Tibial artery (tissue), 4 donors: ENCODE results near the gene RYR2.
A peak's percentile ranks its signal among the peaks of the same experiment; 100 is the strongest.
"Not testable (repeated sequence)": the region's sequence is repeated elsewhere in the genome, so short reads cannot be mapped to it uniquely, and the experiment has no call there.

Experiments
- DNase-seq, 2 donors: peaks; one replicate each; pipeline ENCODE4 v3.0.0-alpha.2; 2019
- H3K27ac ChIP-seq, 2 donors: fragments of 200-600 bp; sonication (generic) in 1 of 2; 1 replicate in 1 of 2; 2 replicates in 1 of 2; pipeline ENCODE4 v1.5.1; 2018 to 2019; ENCODE audit warnings: mild to moderate bottlenecking in 1 of 2
- H3K27me3 ChIP-seq, 2 donors: fragments of 200-600 bp; sonication (generic) in 1 of 2; one replicate each; pipeline versions ENCODE4 v1.5.1 to v1.6.0; 2016 to 2019
- H3K36me3 ChIP-seq, 3 donors: fragments of 200-600 bp; sonication (generic) in 2 of 3; one replicate each; pipeline ENCODE4 v1.5.1; 2016 to 2019; ENCODE audit warnings: mild to moderate bottlenecking in 2 of 3
- H3K4me1 ChIP-seq, 4 donors: fragments of 200-600 bp; sonication (generic) in 2 of 4; 1 replicate in 3 of 4; 2 replicates in 1 of 4; pipeline ENCODE4 v1.5.1; 2016 to 2019
- H3K4me3 ChIP-seq, 2 donors: fragments of 200-600 bp; sonication (generic) in 1 of 2; 1 replicate in 1 of 2; 2 replicates in 1 of 2; pipeline ENCODE4 v1.5.1; 2018 to 2019; ENCODE audit warnings: mild to moderate bottlenecking in 2 of 2
- H3K9me3 ChIP-seq, 3 donors: fragments of 200-600 bp; sonication (generic) in 1 of 3; one replicate each; pipeline ENCODE4 v1.5.1; 2016 to 2019
- CTCF ChIP-seq, 2 experiments: fragments of 200-600 bp in 1 of 2; fragments of 450-650 bp in 1 of 2; IDR thresholded peaks; one replicate each; pipeline ENCODE4 v1.5.1; 2017 to 2019; ENCODE audit warnings: antibody characterized with exemption in 2 of 2, mild to moderate bottlenecking in 1 of 2, moderate library complexity in 1 of 2
- intact Hi-C: fragments of 100-400 bp; cut with DNase I; formaldehyde crosslinking; loops from one replicate; pipeline ENCODE4 v1.15.0; 2023; ENCODE audit warnings: low total_unique reads

RYR2 gene

GRCh38 chr1:237812061-237812460 is 770.1 kb downstream of the RYR2 start:
- H3K9me3 ChIP-seq: no peaks in the 10 kb centered on the region
- H3K4me1 ChIP-seq: peaks cover 0 to 8% (median 6%) of the 10 kb centered on the region in 4 donors
- H3K27me3 ChIP-seq: no peaks in the 10 kb centered on the region
- DNase-seq: no peak
- peaks cover 0 to 4% (median 0%) of the 10 kb centered on the region in 3 donors for H3K36me3 ChIP-seq
- no peak for TF ChIP-seq CTCF (IDR thresholded peaks at IDR 0.05)
- no peak overlapping the region for H3K4me3 ChIP-seq
- intact Hi-C loops: no loop called here
- H3K27ac ChIP-seq: no peak overlapping the region

- intact Hi-C loops: no loop called here
- H3K27me3 ChIP-seq: no peaks in the 10 kb centered on the region
- H3K4me1 ChIP-seq: peaks cover 0 to 17% (median 12%) of the 10 kb centered on the region in 4 donors
- H3K4me3 ChIP-seq: no peak overlapping the region
- H3K9me3 ChIP-seq: no peaks in the 10 kb centered on the region
- peaks cover 0 to 9% (median 0%) of the 10 kb centered on the region in 3 donors for H3K36me3 ChIP-seq
- no peak overlapping the region for H3K27ac ChIP-seq
- TF ChIP-seq CTCF (IDR thresholded peaks at IDR 0.05): peak; percentile 26 to 33
- no peak for DNase-seq
Observed at GRCh38 chr1:237814319-237814924, 772.4 kb downstream of the RYR2 start.

GRCh38 chr1:237817277-237817676 is 775.3 kb downstream of the RYR2 start:
- intact Hi-C loops: no loop called here
- H3K4me3 ChIP-seq: no peak overlapping the region
- DNase-seq: no peak

GRCh38 chr1:237820634-237821033 is 778.6 kb downstream of the RYR2 start:
- H3K27me3 ChIP-seq, intact Hi-C loops, DNase-seq, H3K27ac ChIP-seq, H3K9me3 ChIP-seq, H3K4me3 ChIP-seq: not testable (repeated sequence)
- Histone ChIP-seq H3K36me3 (peaks cover 0 to 18% (median 0%) of the 10 kb centered on the region in 3 donors), H3K4me1 (peaks cover 0 to 17% (median 12%) of the 10 kb centered on the region in 4 donors)

More at GRCh38 chr1:237817277-237817676, 775.3 kb downstream of the RYR2 start:
- Histone ChIP-seq H3K9me3 (no peaks in the 10 kb centered on the region), H3K27ac (no peak overlapping the region), H3K4me1 (peaks cover 0 to 17% (median 12%) of the 10 kb centered on the region in 4 donors), H3K36me3 (peaks cover 0 to 23% (median 0%) of the 10 kb centered on the region in 3 donors), H3K27me3 (no peaks in the 10 kb centered on the region)
- no peak for TF ChIP-seq CTCF (IDR thresholded peaks at IDR 0.05)

- Histone ChIP-seq H3K27me3 (no peaks in the 10 kb centered on the region), H3K4me1 (no peaks in the 10 kb centered on the region), H3K4me3 (no peak overlapping the region), H3K9me3 (no peaks in the 10 kb centered on the region), H3K36me3 (peaks cover 0 to 12% (median 5%) of the 10 kb centered on the region in 3 donors), H3K27ac (no peak overlapping the region)
- no peak for TF ChIP-seq CTCF (IDR thresholded peaks at IDR 0.05)
- DNase-seq: no peak
- intact Hi-C loops: no loop called here
Observed at GRCh38 chr1:237832858-237833257, 790.9 kb downstream of the RYR2 start.

GRCh38 chr1:237834048-237834447 is 792.1 kb downstream of the RYR2 start:
- H3K4me1 ChIP-seq: no peaks in the 10 kb centered on the region
- intact Hi-C loops: no loop called here
- H3K36me3 ChIP-seq: peaks cover 0 to 8% (median 5%) of the 10 kb centered on the region in 3 donors
- DNase-seq: no peak
- no peaks in the 10 kb centered on the region for H3K9me3 ChIP-seq
- no peak for TF ChIP-seq CTCF (IDR thresholded peaks at IDR 0.05)
- no peak overlapping the region for H3K4me3 ChIP-seq
- no peak overlapping the region for H3K27ac ChIP-seq
- H3K27me3 ChIP-seq: no peaks in the 10 kb centered on the region
